ENCODE data around the gene TRIM6.

- TF ChIP-seq, protein P1, sequence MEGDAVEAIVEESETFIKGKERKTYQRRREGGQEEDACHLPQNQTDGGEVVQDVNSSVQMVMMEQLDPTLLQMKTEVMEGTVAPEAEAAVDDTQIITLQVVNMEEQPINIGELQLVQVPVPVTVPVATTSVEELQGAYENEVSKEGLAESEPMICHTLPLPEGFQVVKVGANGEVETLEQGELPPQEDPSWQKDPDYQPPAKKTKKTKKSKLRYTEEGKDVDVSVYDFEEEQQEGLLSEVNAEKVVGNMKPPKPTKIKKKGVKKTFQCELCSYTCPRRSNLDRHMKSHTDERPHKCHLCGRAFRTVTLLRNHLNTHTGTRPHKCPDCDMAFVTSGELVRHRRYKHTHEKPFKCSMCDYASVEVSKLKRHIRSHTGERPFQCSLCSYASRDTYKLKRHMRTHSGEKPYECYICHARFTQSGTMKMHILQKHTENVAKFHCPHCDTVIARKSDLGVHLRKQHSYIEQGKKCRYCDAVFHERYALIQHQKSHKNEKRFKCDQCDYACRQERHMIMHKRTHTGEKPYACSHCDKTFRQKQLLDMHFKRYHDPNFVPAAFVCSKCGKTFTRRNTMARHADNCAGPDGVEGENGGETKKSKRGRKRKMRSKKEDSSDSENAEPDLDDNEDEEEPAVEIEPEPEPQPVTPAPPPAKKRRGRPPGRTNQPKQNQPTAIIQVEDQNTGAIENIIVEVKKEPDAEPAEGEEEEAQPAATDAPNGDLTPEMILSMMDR (IDR thresholded peaks at IDR 0.05 in 8 of 11, conservative IDR thresholded peaks at IDR 0.05 in 3 of 11): no peak
- TF ChIP-seq POLR2A (IDR thresholded peaks at IDR 0.05): no peak
Measured at GRCh38 chr11:5626196-5626595, 29.8 kb downstream of the TRIM6 start.
